Measurements from ENCODE around the gene HOXB4.

GRCh38 chr17:48527547-48527932 lies 50.6 kb downstream of the HOXB4 start:
- TF ChIP-seq CTCF (IDR thresholded peaks at IDR 0.05) (no peak), TCF7L2 (IDR thresholded peaks at IDR 0.05; ENCODE audit: low read depth, low read length) (no peak), POLR2AphosphoS5 (IDR thresholded peaks at IDR 0.05; ENCODE audit: low read depth, low read length) (no peak)

Data from Panc1 (cell line).